Caco-2 (cell line): Measurements from ENCODE around the gene STUM. TPM values are rescaled to one million over a fixed set of nuclear protein-coding genes. Genes with fewer than 3 reads are reported as not detected.

Experiments
- BruUV-seq: library from RNA; stranded (reverse); fragments of 400-500 nt; replicated peaks from 2 replicates; lab custom pipeline; 2021; lab: Mats Ljungman, UMichigan
- CTCF ChIA-PET: fragments of 300-600 bp; sonication (Branson Sonifier 250); formaldehyde crosslinking; loops from one replicate; lab custom pipeline; 2022; ENCODE audit warnings: antibody characterized with exemption; lab: Charles Lee
- POLR2A ChIA-PET: fragments of 300-600 bp; sonication (Branson Sonifier 250); formaldehyde crosslinking; loops from one replicate; lab custom pipeline; 2022; ENCODE audit warnings: antibody characterized with exemption; lab: Charles Lee
- DNase-seq, 2 experiments: peaks; one replicate each; pipeline versions ENCODE4 v3.0.0 to v3.0.0-alpha.2; 2020 to 2022
- H3K27me3 ChIP-seq: replicated peaks from 2 replicates; pipeline ENCODE4 v1.6.0; 2011; ENCODE audit warnings: low read length; ENCODE audit not compliant: control insufficient read depth, insufficient read depth
- H3K36me3 ChIP-seq: 2 replicates; pipeline ENCODE4 v1.5.1; 2011; ENCODE audit warnings: low read length; ENCODE audit not compliant: control insufficient read depth, insufficient read depth
- H3K4me1 ChIP-seq: fragments of 250-450 bp; sonication (Bioruptor Pico); 2 replicates; pipeline ENCODE4 v1.5.1; 2020; ENCODE audit warnings: mild to moderate bottlenecking
- H3K4me3 ChIP-seq: 2 replicates; pipeline ENCODE4 v1.5.1; 2011; ENCODE audit warnings: low read depth, mild to moderate bottlenecking, control low read depth, low read length
- H3K9me3 ChIP-seq: fragments of 250-450 bp; sonication (Bioruptor Pico); 2 replicates; pipeline ENCODE4 v1.5.1; 2020; ENCODE audit warnings: mild to moderate bottlenecking, moderate library complexity
- H3K27ac Mint-ChIP-seq: one replicate; pipeline ENCODE4 v1.8.0; 2022; ENCODE audit warnings: mixed read lengths; ENCODE audit not compliant: unreplicated experiment
- H3K27me3 Mint-ChIP-seq: one replicate; pipeline ENCODE4 v1.8.0; 2022; ENCODE audit warnings: mixed read lengths; ENCODE audit not compliant: insufficient read depth, unreplicated experiment
- H3K36me3 Mint-ChIP-seq: one replicate; pipeline ENCODE4 v1.8.0; 2022; ENCODE audit warnings: mild to moderate bottlenecking, mixed read lengths; ENCODE audit not compliant: insufficient read depth, unreplicated experiment
- H3K4me1 Mint-ChIP-seq: one replicate; pipeline ENCODE4 v1.8.0; 2022; ENCODE audit warnings: low read depth, mixed read lengths; ENCODE audit not compliant: unreplicated experiment
- H3K4me3 Mint-ChIP-seq: one replicate; pipeline ENCODE4 v1.8.0; 2022; ENCODE audit warnings: mild to moderate bottlenecking, moderate library complexity, mixed read lengths; ENCODE audit not compliant: unreplicated experiment
- H3K9me3 Mint-ChIP-seq: one replicate; pipeline ENCODE4 v1.8.0; 2022; ENCODE audit warnings: mixed read lengths; ENCODE audit not compliant: unreplicated experiment
- CTCF ChIP-seq, 2 experiments: fragments of 200-600 bp in 1 of 2; IDR thresholded peaks; 1 replicate in 1 of 2; 2 replicates in 1 of 2; pipeline versions ENCODE4 v1.5.1 to v1.8.0; 2011 to 2022; ENCODE audit warnings: antibody characterized with exemption in 1 of 2, control low read depth in 1 of 2, inconsistent platforms in 1 of 2, low read depth in 1 of 2, low read length in 1 of 2, mild to moderate bottlenecking in 1 of 2, moderate library complexity in 1 of 2; ENCODE audit not compliant: insufficient read depth in 1 of 2, severe bottlenecking in 1 of 2, unreplicated experiment in 1 of 2
- intact Hi-C: fragments of 100-400 bp; cut with micrococcal nuclease; formaldehyde crosslinking; loops from one replicate; pipeline ENCODE4 v1.10.0; 2022; ENCODE audit not compliant: unreplicated experiment
- total RNA-seq: library from RNA; stranded (reverse); gene quantifications from 2 replicates; pipeline ENCODE4 v1.2.3, GENCODE V29; 2022

STUM gene
- total RNA-seq, 1 experiment from 2014 or later: 1.7 TPM

GRCh38 chr1:226532553-226532952 lies 16.0 kb upstream of the STUM start:
- Histone ChIP-seq H3K36me3 (no peaks in the 10 kb centered on the region), H3K4me1 (peaks cover 24% of the 10 kb centered on the region), H3K27me3 (no peaks in the 10 kb centered on the region), H3K4me3 (no peak overlapping the region), H3K9me3 (no peaks in the 10 kb centered on the region)
- H3K27me3 Mint-ChIP-seq: peaks cover 3% of the 10 kb centered on the region
- TF ChIP-seq CTCF (IDR thresholded peaks at IDR 0.05; ENCODE audit: insufficient read depth in 1 of 2, low read depth in 1 of 2, low read length in 1 of 2, severe bottlenecking in 1 of 2, unreplicated experiment in 1 of 2): no peak
- no TSS peak for BruUV-seq
- CTCF ChIA-PET: interaction anchor here (1.1 to 1.7 kb wide), 3 partner anchors 17 to 124 kb away, joined by 3 to 9 read pairs (median 6); partner anchors contain the start of genes PARP1 and STUM
- H3K9me3 Mint-ChIP-seq: peaks cover 9% of the 10 kb centered on the region
- no peaks in the 10 kb centered on the region for H3K36me3 Mint-ChIP-seq
- H3K27ac Mint-ChIP-seq: no peak overlapping the region
- peak in 1 of 2 experiments; percentile 37 for DNase-seq
- intact Hi-C loops: loop anchor here (2.0 kb wide), 1 partner anchor 14 kb away; no protein-coding TSS in a partner anchor
- H3K4me1 Mint-ChIP-seq: peaks cover 22% of the 10 kb centered on the region
- POLR2A ChIA-PET: no interaction called here
- no peak overlapping the region for H3K4me3 Mint-ChIP-seq

GRCh38 chr1:226533220-226533619 lies 15.3 kb upstream of the STUM start:
- CTCF ChIA-PET: interaction anchor here (1.1 to 1.7 kb wide), 3 partner anchors 16 to 125 kb away, joined by 3 to 9 read pairs (median 6); partner anchors contain the start of genes PARP1 and STUM
- Mint-ChIP-seq H3K9me3 (peaks cover 9% of the 10 kb centered on the region), H3K4me1 (peaks cover 22% of the 10 kb centered on the region), H3K27ac (no peak overlapping the region), H3K27me3 (peaks cover 3% of the 10 kb centered on the region), H3K4me3 (no peak overlapping the region), H3K36me3 (no peaks in the 10 kb centered on the region)
- Histone ChIP-seq H3K9me3 (no peaks in the 10 kb centered on the region), H3K36me3 (no peaks in the 10 kb centered on the region), H3K4me3 (no peak overlapping the region), H3K27me3 (no peaks in the 10 kb centered on the region), H3K4me1 (peaks cover 24% of the 10 kb centered on the region)
- BruUV-seq: no TSS peak
- no peak for TF ChIP-seq CTCF (IDR thresholded peaks at IDR 0.05; ENCODE audit: insufficient read depth in 1 of 2, low read depth in 1 of 2, low read length in 1 of 2, severe bottlenecking in 1 of 2, unreplicated experiment in 1 of 2)
- intact Hi-C loops: loop anchor here (2.0 kb wide), 1 partner anchor 14 kb away; no protein-coding TSS in a partner anchor
- no peak for DNase-seq
- POLR2A ChIA-PET: no interaction called here

- Mint-ChIP-seq H3K27me3 (peaks cover 3% of the 10 kb centered on the region), H3K4me1 (peaks cover 22% of the 10 kb centered on the region), H3K9me3 (peaks cover 9% of the 10 kb centered on the region), H3K4me3 (no peak overlapping the region), H3K36me3 (no peaks in the 10 kb centered on the region), H3K27ac (no peak overlapping the region)
- no peak for DNase-seq
- TF ChIP-seq CTCF (IDR thresholded peaks at IDR 0.05; ENCODE audit: insufficient read depth in 1 of 2, low read depth in 1 of 2, low read length in 1 of 2, severe bottlenecking in 1 of 2, unreplicated experiment in 1 of 2): no peak
- Histone ChIP-seq H3K4me3 (no peak overlapping the region), H3K9me3 (no peaks in the 10 kb centered on the region), H3K36me3 (no peaks in the 10 kb centered on the region), H3K4me1 (peaks cover 24% of the 10 kb centered on the region), H3K27me3 (no peaks in the 10 kb centered on the region)
- ChIA-PET POLR2A (no interaction called here), CTCF (interaction anchor here (0.6 to 1.7 kb wide), 3 partner anchors 9 to 15 kb away, joined by 3 to 9 read pairs (median 3); partner anchors contain the start of gene STUM)
- intact Hi-C loops: no loop called here
- no TSS peak for BruUV-seq
Measured at GRCh38 chr1:226534098-226534497, 14.5 kb upstream of the STUM start.
